Measurements from ENCODE around the gene SPAG9.
"Not testable (repeated sequence)": the region's sequence is repeated elsewhere in the genome, so short reads cannot be mapped to it uniquely, and the experiment has no call there.

SPAG9 gene

GRCh38 chr17:51091635-51092034 lies 29.0 kb downstream of the SPAG9 start:
- Histone ChIP-seq H2AFZ (ENCODE audit: low read depth, low read length) (no peak overlapping the region), H3K9me3 (ENCODE audit: low read length) (no peaks in the 10 kb centered on the region), H3K27me3 (ENCODE audit: insufficient read depth, low read length) (no peaks in the 10 kb centered on the region)

GRCh38 chr17:51088868-51089267 lies 31.8 kb downstream of the SPAG9 start:
- not testable (repeated sequence) for H3K27me3 ChIP-seq (ENCODE audit: insufficient read depth, low read length); H3K36me3 ChIP-seq (ENCODE audit: insufficient read depth, low read length); H3K9me3 ChIP-seq (ENCODE audit: low read length); H2AFZ ChIP-seq (ENCODE audit: low read depth, low read length); H3K4me3 ChIP-seq (ENCODE audit: low read length); H3K4me1 ChIP-seq (ENCODE audit: insufficient read depth, low read length)

More at GRCh38 chr17:51091635-51092034, 29.0 kb downstream of the SPAG9 start:
- Histone ChIP-seq H3K4me1 (ENCODE audit: insufficient read depth, low read length) (no peaks in the 10 kb centered on the region), H3K36me3 (ENCODE audit: insufficient read depth, low read length) (no peaks in the 10 kb centered on the region), H3K4me3 (ENCODE audit: low read length) (no peak overlapping the region)

GRCh38 chr17:51088287-51088686 lies 32.4 kb downstream of the SPAG9 start:
- Histone ChIP-seq H3K36me3 (ENCODE audit: insufficient read depth, low read length) (no peaks in the 10 kb centered on the region), H3K4me1 (ENCODE audit: insufficient read depth, low read length) (no peaks in the 10 kb centered on the region), H3K4me3 (ENCODE audit: low read length) (no peak overlapping the region), H3K27me3 (ENCODE audit: insufficient read depth, low read length) (no peaks in the 10 kb centered on the region), H2AFZ (ENCODE audit: low read depth, low read length) (no peak overlapping the region), H3K9me3 (ENCODE audit: low read length) (no peaks in the 10 kb centered on the region)

GRCh38 chr17:51087072-51087757 lies 33.5 kb downstream of the SPAG9 start:
- no peak overlapping the region for H2AFZ ChIP-seq (ENCODE audit: low read depth, low read length)
- H3K27me3 ChIP-seq (ENCODE audit: insufficient read depth, low read length), result no peaks in the 10 kb centered on the region
- H3K4me1 ChIP-seq (ENCODE audit: insufficient read depth, low read length), result no peaks in the 10 kb centered on the region
- no peaks in the 10 kb centered on the region for H3K36me3 ChIP-seq (ENCODE audit: insufficient read depth, low read length)
- H3K4me3 ChIP-seq (ENCODE audit: low read length), result no peak overlapping the region
- H3K9me3 ChIP-seq (ENCODE audit: low read length), result no peaks in the 10 kb centered on the region

- H2AFZ ChIP-seq (ENCODE audit: low read depth, low read length), result no peak overlapping the region
- no peaks in the 10 kb centered on the region for H3K4me1 ChIP-seq (ENCODE audit: insufficient read depth, low read length)
- no peaks in the 10 kb centered on the region for H3K36me3 ChIP-seq (ENCODE audit: insufficient read depth, low read length)
- no peaks in the 10 kb centered on the region for H3K9me3 ChIP-seq (ENCODE audit: low read length)
- no peak overlapping the region for H3K4me3 ChIP-seq (ENCODE audit: low read length)
- H3K27me3 ChIP-seq (ENCODE audit: insufficient read depth, low read length), result no peaks in the 10 kb centered on the region
Measured at GRCh38 chr17:51085150-51085805, 35.4 kb downstream of the SPAG9 start.

- H2AFZ ChIP-seq (ENCODE audit: low read depth, low read length), result no peak overlapping the region
- H3K4me1 ChIP-seq (ENCODE audit: insufficient read depth, low read length), result no peaks in the 10 kb centered on the region
- H3K27me3 ChIP-seq (ENCODE audit: insufficient read depth, low read length), result no peaks in the 10 kb centered on the region
- no peak overlapping the region for H3K4me3 ChIP-seq (ENCODE audit: low read length)
- no peaks in the 10 kb centered on the region for H3K9me3 ChIP-seq (ENCODE audit: low read length)
- peaks cover 10% of the 10 kb centered on the region for H3K36me3 ChIP-seq (ENCODE audit: insufficient read depth, low read length)
Measured at GRCh38 chr17:51083981-51084380, 36.7 kb downstream of the SPAG9 start.

- peaks cover 14% of the 10 kb centered on the region for H3K36me3 ChIP-seq (ENCODE audit: insufficient read depth, low read length)
Measured at GRCh38 chr17:51083364-51083763, 37.3 kb downstream of the SPAG9 start.

GRCh38 chr17:51079049-51079448 lies 41.6 kb downstream of the SPAG9 start:
- Histone ChIP-seq H3K4me3 (ENCODE audit: low read length) (no peak overlapping the region), H3K36me3 (ENCODE audit: insufficient read depth, low read length) (peaks cover 32% of the 10 kb centered on the region), H3K27me3 (ENCODE audit: insufficient read depth, low read length) (no peaks in the 10 kb centered on the region), H2AFZ (ENCODE audit: low read depth, low read length) (no peak overlapping the region), H3K4me1 (ENCODE audit: insufficient read depth, low read length) (no peaks in the 10 kb centered on the region), H3K9me3 (ENCODE audit: low read length) (no peaks in the 10 kb centered on the region)

More at GRCh38 chr17:51083364-51083763, 37.3 kb downstream of the SPAG9 start:
- H3K27me3 ChIP-seq (ENCODE audit: insufficient read depth, low read length); H3K9me3 ChIP-seq (ENCODE audit: low read length); H2AFZ ChIP-seq (ENCODE audit: low read depth, low read length); H3K4me1 ChIP-seq (ENCODE audit: insufficient read depth, low read length); H3K4me3 ChIP-seq (ENCODE audit: low read length): not testable (repeated sequence)

GRCh38 chr17:51078009-51078592 lies 42.6 kb downstream of the SPAG9 start:
- H3K36me3 ChIP-seq (ENCODE audit: insufficient read depth, low read length), result peaks cover 32% of the 10 kb centered on the region
- no peak overlapping the region for H2AFZ ChIP-seq (ENCODE audit: low read depth, low read length)
- H3K27me3 ChIP-seq (ENCODE audit: insufficient read depth, low read length), result no peaks in the 10 kb centered on the region
- H3K4me1 ChIP-seq (ENCODE audit: insufficient read depth, low read length), result no peaks in the 10 kb centered on the region
- no peak overlapping the region for H3K4me3 ChIP-seq (ENCODE audit: low read length)
- no peaks in the 10 kb centered on the region for H3K9me3 ChIP-seq (ENCODE audit: low read length)

GRCh38 chr17:51076821-51077220 lies 43.8 kb downstream of the SPAG9 start:
- Histone ChIP-seq H2AFZ (ENCODE audit: low read depth, low read length) (no peak overlapping the region), H3K27me3 (ENCODE audit: insufficient read depth, low read length) (no peaks in the 10 kb centered on the region), H3K9me3 (ENCODE audit: low read length) (no peaks in the 10 kb centered on the region), H3K36me3 (ENCODE audit: insufficient read depth, low read length) (peaks cover 32% of the 10 kb centered on the region), H3K4me3 (ENCODE audit: low read length) (no peak overlapping the region), H3K4me1 (ENCODE audit: insufficient read depth, low read length) (no peaks in the 10 kb centered on the region)

GRCh38 chr17:51071556-51071955 lies 49.1 kb downstream of the SPAG9 start:
- H3K4me3 ChIP-seq (ENCODE audit: low read length), result no peak overlapping the region
- H3K27me3 ChIP-seq (ENCODE audit: insufficient read depth, low read length), result no peaks in the 10 kb centered on the region
- no peaks in the 10 kb centered on the region for H3K9me3 ChIP-seq (ENCODE audit: low read length)
- no peak overlapping the region for H2AFZ ChIP-seq (ENCODE audit: low read depth, low read length)
- no peaks in the 10 kb centered on the region for H3K4me1 ChIP-seq (ENCODE audit: insufficient read depth, low read length)
- H3K36me3 ChIP-seq (ENCODE audit: insufficient read depth, low read length), result peaks cover 4% of the 10 kb centered on the region

GRCh38 chr17:51065466-51065865 lies 55.2 kb downstream of the SPAG9 start:
- Histone ChIP-seq H3K4me3 (ENCODE audit: low read length) (no peak overlapping the region), H3K9me3 (ENCODE audit: low read length) (no peaks in the 10 kb centered on the region), H3K27me3 (ENCODE audit: insufficient read depth, low read length) (no peaks in the 10 kb centered on the region), H2AFZ (ENCODE audit: low read depth, low read length) (no peak overlapping the region), H3K36me3 (ENCODE audit: insufficient read depth, low read length) (no peaks in the 10 kb centered on the region), H3K4me1 (ENCODE audit: insufficient read depth, low read length) (no peaks in the 10 kb centered on the region)

GRCh38 chr17:51064061-51064735 lies 56.5 kb downstream of the SPAG9 start:
- no peak overlapping the region for H3K4me3 ChIP-seq (ENCODE audit: low read length)
- no peaks in the 10 kb centered on the region for H3K27me3 ChIP-seq (ENCODE audit: insufficient read depth, low read length)
- no peaks in the 10 kb centered on the region for H3K9me3 ChIP-seq (ENCODE audit: low read length)
- H3K4me1 ChIP-seq (ENCODE audit: insufficient read depth, low read length), result peaks cover 2% of the 10 kb centered on the region
- no peak overlapping the region for H2AFZ ChIP-seq (ENCODE audit: low read depth, low read length)
- no peaks in the 10 kb centered on the region for H3K36me3 ChIP-seq (ENCODE audit: insufficient read depth, low read length)
